GM13976 (cell line): Measurements from ENCODE around the gene KLF7.

Experiments
- DNase-seq: peaks from one replicate; pipeline ENCODE4 v3.0.0; 2012; ENCODE audit warnings: low spot score
- CTCF ChIP-seq: IDR thresholded peaks from 2 replicates; pipeline ENCODE4 v1.5.1; 2012; ENCODE audit warnings: borderline replicate concordance, mild to moderate bottlenecking; ENCODE audit not compliant: insufficient read depth; ENCODE audit errors: extremely low read depth, missing control alignments, control extremely low read depth
- in situ Hi-C: fragments of 300-500 bp; cut with MboI; formaldehyde crosslinking; loops from one replicate; pipeline ENCODE4 v1.12.0; 2022; ENCODE audit warnings: low sequenced_read_pairs, mixed read lengths, inconsistent platforms; ENCODE audit not compliant: unreplicated experiment

Gene KLF7

DNA sequence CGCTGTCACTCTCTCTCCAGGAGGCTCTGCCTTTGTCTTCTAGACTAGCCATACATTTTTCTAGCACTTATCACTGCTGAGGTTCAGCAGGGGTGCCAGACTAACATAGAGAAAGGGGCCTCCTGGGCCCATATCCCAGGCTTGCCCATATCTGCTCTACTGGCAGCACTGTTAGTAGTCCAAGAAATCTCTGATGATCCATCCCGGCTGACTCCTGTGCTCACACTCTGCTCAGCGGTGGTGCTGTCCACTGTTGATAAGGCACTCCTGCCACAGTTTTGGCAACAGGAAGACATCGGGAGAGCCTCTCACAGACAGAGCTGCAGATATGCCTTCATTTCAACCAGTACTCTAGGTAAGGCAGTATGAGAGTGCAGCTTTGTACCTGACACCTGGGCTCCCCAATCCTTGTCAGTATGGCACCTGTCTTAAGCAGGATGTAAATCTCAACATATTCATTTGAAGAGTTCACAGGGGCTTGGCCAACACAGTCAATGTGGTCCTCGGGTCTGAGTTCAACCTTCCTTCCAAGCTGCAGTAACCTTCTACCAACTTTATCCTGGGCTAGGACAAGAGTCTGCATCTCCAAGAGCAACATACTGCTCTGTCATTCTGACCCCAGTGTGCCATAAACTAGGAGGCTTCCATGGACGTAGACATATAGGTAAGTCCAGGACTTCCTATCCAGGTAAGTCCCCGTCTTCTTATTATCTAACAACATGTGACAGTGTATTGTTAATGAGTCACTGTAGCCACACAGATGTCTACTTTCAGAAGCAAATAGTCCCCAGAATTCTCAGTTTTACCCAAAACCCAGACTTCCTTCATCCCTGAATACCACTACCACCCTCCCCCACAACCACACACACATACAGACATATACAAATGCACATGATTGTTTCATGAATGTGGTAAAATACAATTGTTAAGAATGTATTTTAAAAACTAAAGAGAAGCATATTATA is 16.2 kb downstream of the KLF7 start:
- in situ Hi-C loops = loop anchor here (10.0 kb wide), 1 partner anchor 315 kb away; no protein-coding TSS in a partner anchor

DNA sequence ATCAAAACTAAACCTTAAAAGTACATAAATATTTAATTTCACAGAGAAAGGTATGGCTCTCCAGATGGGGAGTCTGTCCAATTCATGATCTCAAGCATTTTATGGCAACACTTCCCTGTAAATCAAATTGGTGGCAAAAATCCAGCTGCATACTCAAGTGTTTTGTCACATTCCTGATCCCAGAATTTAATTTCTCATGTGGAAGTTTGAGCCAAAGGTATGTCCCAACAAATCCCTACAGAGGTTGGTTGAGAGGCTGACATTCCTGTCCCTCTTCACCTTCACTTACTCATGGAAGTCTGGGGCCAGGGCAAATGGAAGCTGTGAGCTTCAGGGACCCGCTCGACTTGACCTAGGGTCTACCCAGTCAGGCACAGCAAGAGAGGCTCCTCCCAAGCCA is 17.7 kb downstream of the KLF7 start:
- TF ChIP-seq CTCF = no peak
- DNase-seq = no peak
- in situ Hi-C loops = loop anchor here (10.0 kb wide), 1 partner anchor 317 kb away; no protein-coding TSS in a partner anchor

More for the DNA sequence above, 16.2 kb downstream of the KLF7 start:
- DNase-seq = no peak
- no peak for TF ChIP-seq CTCF

DNA sequence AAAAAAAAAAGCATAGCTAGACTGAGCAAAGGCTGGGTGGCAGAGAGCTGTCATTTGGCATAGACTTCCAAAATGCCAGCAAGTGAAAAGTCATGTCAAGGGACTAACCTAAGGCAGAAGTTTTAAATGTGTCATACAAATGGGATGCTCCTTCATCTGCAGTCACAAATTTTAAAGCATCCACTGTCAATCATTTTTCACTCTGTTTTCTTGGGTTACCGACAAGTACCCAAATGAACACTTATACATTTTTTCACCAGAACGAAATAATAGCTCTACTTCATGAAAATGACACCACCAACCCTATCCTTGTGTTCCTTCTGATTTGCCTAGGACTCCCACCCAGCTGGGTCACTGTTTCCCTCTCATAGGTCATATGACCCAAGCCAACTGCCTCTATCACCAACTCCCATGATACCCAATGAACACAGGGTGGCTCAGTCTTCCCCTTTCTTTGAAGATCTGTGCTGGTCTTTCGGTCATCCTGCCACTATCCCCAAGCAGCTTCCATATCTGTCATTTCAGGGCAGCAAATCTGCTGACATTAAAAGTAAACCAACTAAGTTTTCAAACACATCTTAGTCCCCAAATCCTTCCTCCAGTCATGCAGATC is 21.5 kb downstream of the KLF7 start:
- TF ChIP-seq CTCF = no peak
- in situ Hi-C loops = loop anchor here (10.0 kb wide), 1 partner anchor 321 kb away; no protein-coding TSS in a partner anchor
- DNase-seq = no peak

DNA sequence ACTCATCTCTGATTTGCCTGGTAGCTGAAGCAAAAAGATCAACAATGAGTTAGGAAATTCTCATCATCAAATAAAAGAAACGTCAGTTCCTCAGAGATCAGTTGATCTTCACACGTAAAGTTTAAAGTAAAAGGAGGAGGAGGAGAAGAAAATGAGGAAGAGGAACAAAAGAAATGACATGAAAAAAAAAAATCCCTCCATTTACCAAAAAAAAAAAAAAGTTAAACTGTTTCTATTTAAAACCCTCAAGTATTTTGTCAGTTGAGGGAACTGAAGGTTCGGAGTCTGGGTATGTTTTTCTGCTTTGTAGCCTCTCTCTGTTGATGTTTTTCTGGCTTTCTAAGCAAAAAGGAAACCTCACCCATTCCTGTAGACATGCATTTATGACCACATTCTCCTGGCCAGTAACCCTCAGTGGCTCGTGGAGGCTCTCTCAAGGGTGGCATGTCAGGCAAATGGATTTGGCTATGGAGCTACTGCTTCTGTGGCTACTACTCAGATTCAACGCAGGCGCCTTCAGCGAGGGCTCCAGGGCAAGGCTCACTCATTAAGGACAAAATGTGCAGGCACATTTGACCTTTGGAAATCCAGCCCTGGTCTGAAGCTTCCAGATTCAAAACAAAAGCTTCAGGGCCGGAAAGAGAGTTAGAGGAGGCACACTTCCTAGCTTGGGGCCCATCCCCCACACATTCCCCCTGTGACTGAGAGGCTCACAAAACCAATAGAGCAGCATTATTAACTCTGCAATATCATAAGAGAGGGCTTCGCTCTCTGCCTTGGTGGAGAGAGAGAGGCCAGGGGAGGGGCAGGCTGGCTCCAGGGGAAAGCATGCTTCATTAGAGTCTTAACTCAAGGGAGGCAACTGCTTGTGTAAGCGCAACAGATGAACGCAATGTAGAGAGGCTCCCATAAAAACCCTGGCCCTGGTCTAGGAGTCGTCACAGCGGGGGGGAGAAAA is 22.3 kb downstream of the KLF7 start:
- in situ Hi-C loops = loop anchor here (10.0 kb wide), 1 partner anchor 321 kb away; no protein-coding TSS in a partner anchor
- TF ChIP-seq CTCF = no peak
- DNase-seq = no peak

GRCh38 chr2:207142461-207142860 is 23.3 kb downstream of the KLF7 start:
- in situ Hi-C loops = loop anchor here (10.0 kb wide), 1 partner anchor 322 kb away; no protein-coding TSS in a partner anchor
- DNase-seq = no peak
- peak; percentile 3 for TF ChIP-seq CTCF
